NCI-H2196 (cell line): ENCODE measurements around the gene SHISA3.

Experiments used
- DNase-seq: peaks from one replicate; lab custom pipeline; 2025; ENCODE audit not compliant: unreplicated experiment; lab: John Stamatoyannopoulos, UW

The SHISA3 gene

GRCh38 chr4:42442601-42443000 lies 45.3 kb downstream of the SHISA3 start:
- no peak for DNase-seq

GRCh38 chr4:42445038-42445437 lies 47.8 kb downstream of the SHISA3 start:
- DNase-seq = no peak

- no peak for DNase-seq
Measured at GRCh38 chr4:42446823-42447222, 49.5 kb downstream of the SHISA3 start.
